Measurements from ENCODE around the gene WIF1.

DNA sequence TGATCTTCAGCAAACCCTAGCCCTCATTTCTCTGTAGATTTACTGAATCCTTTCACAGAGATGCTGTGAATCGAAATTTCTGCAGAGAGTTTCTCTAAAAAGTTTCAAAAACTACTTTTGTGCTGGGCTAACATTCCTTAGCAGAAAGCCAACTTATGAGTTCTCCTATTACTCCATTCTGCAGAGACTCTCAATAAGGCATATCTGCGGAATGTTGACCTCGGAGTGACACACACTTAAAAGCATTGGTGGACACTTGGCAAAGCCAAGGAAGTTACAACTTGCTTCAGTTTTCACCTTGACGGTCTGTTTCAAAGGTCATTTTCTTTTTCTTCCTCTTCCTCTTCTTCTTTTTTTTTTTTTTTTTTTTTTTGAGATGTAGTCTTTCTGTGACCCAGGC is 75.8 kb downstream of the WIF1 start:
- TF ChIP-seq RARB (CRISPR knock-in tag; IDR thresholded peaks at IDR 0.05) (no peak), TOX (CRISPR knock-in tag; IDR thresholded peaks at IDR 0.05; ENCODE audit: borderline replicate concordance) (no peak), ZNF565 (CRISPR knock-in tag; conservative IDR thresholded peaks at IDR 0.05; ENCODE audit: low read depth) (no peak), ARNTL (CRISPR knock-in tag; IDR thresholded peaks at IDR 0.05; ENCODE audit: borderline replicate concordance, low read depth) (no peak), ZC3H10 (CRISPR knock-in tag; IDR thresholded peaks at IDR 0.05) (no peak), PPARA (CRISPR knock-in tag; IDR thresholded peaks at IDR 0.05; ENCODE audit: borderline replicate concordance) (no peak), TCF4 (CRISPR knock-in tag; IDR thresholded peaks at IDR 0.05; ENCODE audit: borderline replicate concordance) (no peak), ZFP3 (CRISPR knock-in tag; IDR thresholded peaks at IDR 0.05) (no peak), GLIS3 (CRISPR knock-in tag; IDR thresholded peaks at IDR 0.05) (no peak), ISL1 (CRISPR knock-in tag; IDR thresholded peaks at IDR 0.05) (no peak), ZNF70 (CRISPR knock-in tag; IDR thresholded peaks at IDR 0.05) (no peak), OSR1 (CRISPR knock-in tag; IDR thresholded peaks at IDR 0.05) (no peak)
- TF ChIP-seq, protein P1, sequence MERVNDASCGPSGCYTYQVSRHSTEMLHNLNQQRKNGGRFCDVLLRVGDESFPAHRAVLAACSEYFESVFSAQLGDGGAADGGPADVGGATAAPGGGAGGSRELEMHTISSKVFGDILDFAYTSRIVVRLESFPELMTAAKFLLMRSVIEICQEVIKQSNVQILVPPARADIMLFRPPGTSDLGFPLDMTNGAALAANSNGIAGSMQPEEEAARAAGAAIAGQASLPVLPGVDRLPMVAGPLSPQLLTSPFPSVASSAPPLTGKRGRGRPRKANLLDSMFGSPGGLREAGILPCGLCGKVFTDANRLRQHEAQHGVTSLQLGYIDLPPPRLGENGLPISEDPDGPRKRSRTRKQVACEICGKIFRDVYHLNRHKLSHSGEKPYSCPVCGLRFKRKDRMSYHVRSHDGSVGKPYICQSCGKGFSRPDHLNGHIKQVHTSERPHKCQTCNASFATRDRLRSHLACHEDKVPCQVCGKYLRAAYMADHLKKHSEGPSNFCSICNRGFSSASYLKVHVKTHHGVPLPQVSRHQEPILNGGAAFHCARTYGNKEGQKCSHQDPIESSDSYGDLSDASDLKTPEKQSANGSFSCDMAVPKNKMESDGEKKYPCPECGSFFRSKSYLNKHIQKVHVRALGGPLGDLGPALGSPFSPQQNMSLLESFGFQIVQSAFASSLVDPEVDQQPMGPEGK (CRISPR knock-in tag; IDR thresholded peaks at IDR 0.05; ENCODE audit: borderline replicate concordance), result no peak
- TF ChIP-seq, protein P2, sequence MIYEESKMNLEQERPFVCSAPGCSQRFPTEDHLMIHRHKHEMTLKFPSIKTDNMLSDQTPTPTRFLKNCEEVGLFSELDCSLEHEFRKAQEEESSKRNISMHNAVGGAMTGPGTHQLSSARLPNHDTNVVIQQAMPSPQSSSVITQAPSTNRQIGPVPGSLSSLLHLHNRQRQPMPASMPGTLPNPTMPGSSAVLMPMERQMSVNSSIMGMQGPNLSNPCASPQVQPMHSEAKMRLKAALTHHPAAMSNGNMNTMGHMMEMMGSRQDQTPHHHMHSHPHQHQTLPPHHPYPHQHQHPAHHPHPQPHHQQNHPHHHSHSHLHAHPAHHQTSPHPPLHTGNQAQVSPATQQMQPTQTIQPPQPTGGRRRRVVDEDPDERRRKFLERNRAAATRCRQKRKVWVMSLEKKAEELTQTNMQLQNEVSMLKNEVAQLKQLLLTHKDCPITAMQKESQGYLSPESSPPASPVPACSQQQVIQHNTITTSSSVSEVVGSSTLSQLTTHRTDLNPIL (CRISPR knock-in tag; IDR thresholded peaks at IDR 0.05; ENCODE audit: low read depth), result no peak

Data from SK-N-SH treated with all-trans-retinoic acid at 6 μM for 48 hours (cell line).